ENCODE results near the gene BRD7.
"Not testable (repeated sequence)": the region's sequence is repeated elsewhere in the genome, so short reads cannot be mapped to it uniquely, and the experiment has no call there.

BRD7 gene

GRCh38 chr16:50359626-50360025 is 9.2 kb downstream of the BRD7 start:
- DNase-seq (ENCODE audit: low spot score), result no peak

- DNase-seq (ENCODE audit: low spot score), result no peak
Measured at GRCh38 chr16:50354629-50355456, 13.9 kb downstream of the BRD7 start.

GRCh38 chr16:50354082-50354481 is 14.7 kb downstream of the BRD7 start:
- DNase-seq (ENCODE audit: low spot score), result no peak

GRCh38 chr16:50351952-50352351 is 16.8 kb downstream of the BRD7 start:
- DNase-seq (ENCODE audit: low spot score), result no peak

- DNase-seq (ENCODE audit: low spot score), result no peak
Measured at GRCh38 chr16:50351116-50351515, 17.7 kb downstream of the BRD7 start.

- not testable (repeated sequence) for DNase-seq (ENCODE audit: low spot score)
Measured at GRCh38 chr16:50345210-50345609, 23.6 kb downstream of the BRD7 start.

GRCh38 chr16:50343566-50343965 is 25.2 kb downstream of the BRD7 start:
- not testable (repeated sequence) for DNase-seq (ENCODE audit: low spot score)

- no peak for DNase-seq (ENCODE audit: low spot score)
Measured at GRCh38 chr16:50340578-50340977, 28.2 kb downstream of the BRD7 start.

GRCh38 chr16:50338371-50339231 is 30.2 kb downstream of the BRD7 start:
- no peak for DNase-seq (ENCODE audit: low spot score)

GRCh38 chr16:50336884-50337283 is 31.9 kb downstream of the BRD7 start:
- DNase-seq (ENCODE audit: low spot score), result no peak

GRCh38 chr16:50335196-50335958 is 33.4 kb downstream of the BRD7 start:
- DNase-seq (ENCODE audit: low spot score), result no peak

GRCh38 chr16:50334106-50334975 is 34.4 kb downstream of the BRD7 start:
- no peak for DNase-seq (ENCODE audit: low spot score)

GRCh38 chr16:50332599-50332998 is 36.2 kb downstream of the BRD7 start:
- DNase-seq (ENCODE audit: low spot score), result no peak

- DNase-seq (ENCODE audit: low spot score), result no peak
Measured at GRCh38 chr16:50331570-50331969, 37.2 kb downstream of the BRD7 start.

GRCh38 chr16:50329446-50330189 is 39.2 kb downstream of the BRD7 start:
- DNase-seq (ENCODE audit: low spot score), result no peak

GRCh38 chr16:50326835-50327465 is 41.8 kb downstream of the BRD7 start:
- no peak for DNase-seq (ENCODE audit: low spot score)

GRCh38 chr16:50326264-50326663 is 42.5 kb downstream of the BRD7 start:
- no peak for DNase-seq (ENCODE audit: low spot score)

- no peak for DNase-seq (ENCODE audit: low spot score)
Measured at GRCh38 chr16:50324345-50324744, 44.4 kb downstream of the BRD7 start.

GRCh38 chr16:50323335-50324011 is 45.3 kb downstream of the BRD7 start:
- peak; percentile 41 for DNase-seq (ENCODE audit: low spot score)

GRCh38 chr16:50322333-50322732 is 46.5 kb downstream of the BRD7 start:
- no peak for DNase-seq (ENCODE audit: low spot score)
